Measurements from ENCODE around the gene ABHD16A. TPM values are rescaled to one million over a fixed set of nuclear protein-coding genes. Genes with fewer than 3 reads are reported as not detected.

The ABHD16A gene
- total RNA-seq, 2 experiments from 2014 or later: 53.1 to 55.0 TPM

DNA sequence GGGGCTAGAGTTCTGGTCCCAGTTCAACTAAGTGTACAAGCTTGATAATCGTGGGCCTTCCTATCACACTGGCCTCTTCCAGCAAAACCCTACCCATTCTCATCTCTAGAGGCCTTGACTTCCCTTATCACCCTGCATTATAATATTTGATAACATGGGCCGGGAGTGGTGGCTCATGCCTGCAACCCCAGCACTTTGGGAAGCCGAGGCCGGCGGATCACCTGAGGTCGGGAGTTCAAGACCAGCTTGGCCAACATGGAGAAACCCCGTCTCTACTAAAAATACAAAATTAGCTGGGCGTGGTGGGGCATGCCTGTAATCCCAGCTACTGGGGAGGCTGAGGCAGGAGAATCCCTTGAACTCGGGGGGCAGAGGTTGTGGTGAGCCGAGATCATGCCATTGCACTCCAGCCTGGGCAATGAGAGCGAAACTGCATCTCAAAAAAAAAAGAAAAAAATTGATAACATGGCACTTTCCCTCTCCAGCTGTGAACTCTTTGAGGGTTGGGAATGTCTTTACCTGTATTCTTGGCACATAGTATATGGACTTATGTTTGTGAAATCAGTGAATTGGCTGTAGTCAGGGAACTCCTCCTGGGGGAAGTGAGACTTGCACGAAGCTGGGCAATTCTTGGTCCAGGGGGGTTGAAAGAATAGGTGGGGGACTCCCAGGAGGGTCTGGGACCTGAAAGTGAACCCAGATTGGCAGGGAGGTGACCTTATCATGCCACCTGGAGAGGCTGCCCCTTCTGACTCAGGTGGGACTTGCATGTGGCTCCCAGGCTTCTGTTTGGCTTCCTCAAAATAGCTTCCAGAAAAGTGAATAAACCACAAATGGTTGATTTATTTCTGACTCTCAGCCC lies 41.6 kb downstream of the ABHD16A start:
- Mint-ChIP-seq H3K27ac (peak overlapping the region; percentile 87), H3K4me3 (peak overlapping the region; percentile 95), H3K36me3 (ENCODE audit: low read depth) (peaks cover 86% of the 10 kb centered on the region), H3K27me3 (no peaks in the 10 kb centered on the region), H3K9me3 (no peaks in the 10 kb centered on the region), H3K4me1 (peaks cover 82% of the 10 kb centered on the region)
- no peak for DNase-seq
- ChIA-PET CTCF (interaction anchor here (0.7 to 2.9 kb wide), 7 partner anchors 9 to 290 kb away, joined by 3 to 11 read pairs (median 3); partner anchors contain the start of genes ABHD16A, BAG6 and CLIC1), POLR2A (interaction anchor here (0.7 to 8.1 kb wide), 21 partner anchors 8 to 175 kb away, joined by 3 to 278 read pairs (median 5); partner anchors contain the start of genes ABHD16A, APOM, BAG6 and DDX39B)

DNA sequence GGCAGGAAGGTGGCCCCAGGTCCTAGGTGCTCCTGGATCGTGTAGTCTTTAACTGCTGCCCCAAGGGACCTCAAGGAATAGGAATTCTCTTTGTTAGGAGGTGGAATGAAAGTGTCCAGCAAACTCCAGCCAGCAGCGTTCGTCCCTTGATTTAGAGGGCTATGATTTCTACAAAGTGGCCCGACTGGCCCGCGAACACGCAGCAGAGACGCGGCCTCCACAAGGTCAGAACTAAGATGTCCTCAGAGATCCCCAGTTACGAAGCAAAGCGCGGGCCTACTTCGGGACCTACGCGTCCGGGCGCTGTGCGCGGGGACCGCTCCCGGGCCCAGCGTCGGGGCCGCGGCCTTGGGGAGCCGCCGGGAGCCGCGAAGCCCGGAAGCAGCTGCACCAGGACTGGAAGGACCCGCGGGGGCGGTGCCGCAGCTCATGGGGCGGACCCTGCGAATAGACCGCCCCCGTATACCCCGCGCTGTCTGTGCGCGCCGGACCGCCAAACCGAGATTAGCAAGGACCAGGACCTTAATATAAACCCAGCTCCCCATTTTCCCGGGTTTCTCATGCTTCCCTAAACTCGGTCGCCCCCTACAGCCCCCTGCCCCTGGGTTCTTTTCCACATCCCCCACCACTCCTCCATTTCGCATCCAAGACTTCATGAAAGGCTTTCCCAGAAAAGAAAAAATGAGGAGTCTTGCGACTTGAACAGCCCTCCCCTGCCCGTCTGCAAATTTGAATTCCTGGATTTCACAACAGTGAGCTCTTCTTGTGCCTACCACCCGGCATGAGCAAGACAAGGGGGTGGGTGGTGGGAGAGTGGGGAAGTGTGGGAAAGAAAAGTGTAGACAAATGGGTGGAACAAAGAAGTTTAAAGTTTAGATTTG lies 42.5 kb downstream of the ABHD16A start, which contains the start of gene C6orf47:
TSS of gene C6orf47 (minus strand) at position 398 of the 881 bp plus-strand sequence. CDS start 831 bp downstream, outside the sequence.
- peak within 1 kb of the TSS; percentile 95 for H3K27ac Mint-ChIP-seq
- H3K27me3 Mint-ChIP-seq: no peaks in the 10 kb centered on the region
- H3K9me3 Mint-ChIP-seq: no peaks in the 10 kb centered on the region
- peaks cover 86% of the 10 kb centered on the region for H3K36me3 Mint-ChIP-seq (ENCODE audit: low read depth)
- H3K4me1 Mint-ChIP-seq: peaks cover 83% of the 10 kb centered on the region
- peak within 1 kb of the TSS; percentile 95 for H3K4me3 Mint-ChIP-seq
- ChIA-PET CTCF (interaction anchor here (0.7 to 2.9 kb wide), 7 partner anchors 8 to 291 kb away, joined by 3 to 11 read pairs (median 3); partner anchors contain the start of genes ABHD16A, BAG6 and CLIC1), POLR2A (interaction anchor here (0.7 to 8.1 kb wide), 21 partner anchors 7 to 176 kb away, joined by 3 to 278 read pairs (median 5); partner anchors contain the start of genes ABHD16A, APOM, BAG6 and DDX39B)
- peak; percentile 82 for DNase-seq

DNA sequence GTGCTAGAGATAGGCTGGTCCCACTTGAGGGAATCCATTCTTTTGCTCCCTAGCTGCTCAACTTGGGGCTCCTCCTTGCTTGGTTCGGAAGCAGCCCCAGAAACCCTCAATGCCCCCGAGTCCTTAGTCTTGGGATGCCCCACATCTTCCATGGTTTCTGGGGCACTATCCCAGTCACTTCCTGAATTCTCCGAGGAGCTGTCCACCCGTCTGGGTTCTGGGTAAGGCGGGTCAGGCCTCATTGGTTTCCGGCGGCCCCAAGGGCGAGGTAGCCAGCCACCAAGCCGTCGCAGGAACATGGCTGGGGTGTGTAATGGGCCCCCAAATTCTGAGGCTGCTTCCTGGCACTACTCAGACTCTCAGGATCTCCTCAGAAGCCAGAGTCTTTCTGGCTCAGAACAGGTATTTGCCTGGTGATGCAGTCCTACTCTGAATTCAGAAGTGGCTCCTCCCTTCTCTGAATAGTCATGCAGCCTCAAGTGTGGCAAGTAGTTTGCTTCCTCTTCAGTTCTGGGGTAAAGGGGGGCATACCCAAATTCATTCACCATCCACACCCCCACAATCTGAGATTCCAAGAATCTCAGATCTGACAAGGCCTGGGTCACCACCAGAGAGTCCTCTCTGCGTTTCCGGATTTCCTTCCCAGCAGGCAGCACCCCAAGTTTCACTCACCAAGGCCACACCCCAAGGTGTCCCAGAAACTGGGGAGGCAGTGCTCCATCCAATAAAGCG lies 43.3 kb downstream of the ABHD16A start:
- peak; percentile 58 for DNase-seq
- Mint-ChIP-seq H3K27me3 (no peaks in the 10 kb centered on the region), H3K4me1 (peaks cover 88% of the 10 kb centered on the region), H3K9me3 (no peaks in the 10 kb centered on the region), H3K36me3 (ENCODE audit: low read depth) (peaks cover 90% of the 10 kb centered on the region), H3K4me3 (peak overlapping the region; percentile 95), H3K27ac (peak overlapping the region; percentile 95)
- ChIA-PET CTCF (interaction anchor here (1.1 to 2.9 kb wide), 3 partner anchors 43 to 292 kb away, joined by 3 to 11 read pairs (median 4); partner anchors contain the start of genes ABHD16A and CLIC1), POLR2A (interaction anchor here (1.0 to 8.1 kb wide), 10 partner anchors 6 to 175 kb away, joined by 5 to 278 read pairs (median 7); partner anchors contain the start of genes APOM, BAG6, DDX39B and HSPA1B)

DNA sequence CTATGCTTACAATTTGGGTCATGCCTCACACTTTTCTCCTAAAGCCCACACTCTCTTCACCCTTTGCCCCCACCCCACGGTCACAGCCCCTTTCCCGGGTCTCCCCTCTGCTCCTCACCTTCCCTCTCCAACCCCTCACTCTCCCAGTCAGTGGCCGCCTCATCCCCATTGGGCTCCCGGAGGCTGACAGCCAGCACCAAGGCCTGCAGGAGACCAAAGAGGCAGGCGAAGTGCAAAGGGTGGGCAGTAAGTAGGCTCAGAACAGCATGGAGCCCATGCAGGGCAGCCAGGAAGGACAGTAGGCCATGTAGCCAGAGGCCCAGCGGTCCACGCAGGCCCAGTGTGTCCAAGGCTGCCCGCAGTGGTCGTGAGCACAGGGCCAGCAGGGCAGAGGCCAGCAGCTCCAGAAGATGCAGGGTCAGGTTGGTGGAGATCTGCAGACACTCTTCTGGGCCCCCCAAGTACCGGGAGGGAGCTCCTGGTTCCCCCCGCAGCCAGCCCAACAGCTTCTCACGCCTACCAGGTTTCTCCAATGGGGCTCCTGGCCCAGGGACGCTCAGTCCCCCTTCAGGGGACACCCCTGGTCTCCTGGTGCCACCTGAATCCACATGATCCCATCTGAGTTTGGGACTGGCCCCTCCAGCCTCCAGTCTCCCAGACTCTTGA lies 44.0 kb downstream of the ABHD16A start:
- POLR2A ChIA-PET: no interaction called here
- no peaks in the 10 kb centered on the region for H3K27me3 Mint-ChIP-seq
- H3K27ac Mint-ChIP-seq: peak overlapping the region; percentile 95
- no peak for DNase-seq
- CTCF ChIA-PET: interaction anchor here (0.7 to 2.9 kb wide), 2 partner anchors 66 to 79 kb away, joined by 3 to 11 read pairs; partner anchors contain the start of genes CLIC1 and NCR3
- H3K4me1 Mint-ChIP-seq: peaks cover 83% of the 10 kb centered on the region
- peak overlapping the region; percentile 95 for H3K4me3 Mint-ChIP-seq
- H3K9me3 Mint-ChIP-seq: no peaks in the 10 kb centered on the region
- H3K36me3 Mint-ChIP-seq (ENCODE audit: low read depth): peaks cover 83% of the 10 kb centered on the region

DNA sequence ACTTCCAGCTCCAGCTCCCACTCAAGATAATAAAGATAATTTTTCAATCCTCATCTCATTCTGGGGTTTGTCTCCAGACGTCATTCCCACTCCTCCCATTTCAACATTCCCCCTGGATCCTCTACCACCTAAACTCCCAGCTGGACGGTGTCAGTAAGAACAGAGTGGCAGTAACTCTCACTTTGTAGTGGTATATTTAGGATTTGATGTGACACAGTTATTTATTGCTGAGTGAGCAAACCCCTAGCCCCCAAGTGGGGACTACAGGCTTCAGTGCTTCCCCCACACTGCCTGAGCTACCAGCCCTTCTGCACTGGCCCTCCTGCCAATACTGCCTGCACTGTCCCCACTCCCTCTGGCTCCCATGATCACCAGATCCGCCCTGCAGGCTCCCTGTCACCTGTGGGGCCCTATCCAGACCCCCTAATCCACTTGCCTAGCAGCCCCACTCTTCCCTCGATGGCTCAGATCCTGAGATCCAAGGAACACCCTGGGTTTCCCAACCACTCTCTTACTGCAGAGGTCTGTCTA lies 44.9 kb downstream of the ABHD16A start:
- peaks cover 74% of the 10 kb centered on the region for H3K36me3 Mint-ChIP-seq (ENCODE audit: low read depth)
- H3K27me3 Mint-ChIP-seq: no peaks in the 10 kb centered on the region
- H3K27ac Mint-ChIP-seq: peak overlapping the region; percentile 95
- no peak for DNase-seq
- no peaks in the 10 kb centered on the region for H3K9me3 Mint-ChIP-seq
- peaks cover 78% of the 10 kb centered on the region for H3K4me1 Mint-ChIP-seq
- peak overlapping the region; percentile 95 for H3K4me3 Mint-ChIP-seq
- POLR2A ChIA-PET: interaction anchor here (0.8 to 9.8 kb wide), 5 partner anchors 6 to 239 kb away, joined by 3 to 278 read pairs (median 4); partner anchors contain the start of genes C6orf47, CLIC1, CSNK2B and EHMT2
- CTCF ChIA-PET: interaction anchor here (0.6 to 0.7 kb wide), 2 partner anchors 45 to 65 kb away, joined by 3 read pairs; partner anchors contain the start of gene NCR3

DNA sequence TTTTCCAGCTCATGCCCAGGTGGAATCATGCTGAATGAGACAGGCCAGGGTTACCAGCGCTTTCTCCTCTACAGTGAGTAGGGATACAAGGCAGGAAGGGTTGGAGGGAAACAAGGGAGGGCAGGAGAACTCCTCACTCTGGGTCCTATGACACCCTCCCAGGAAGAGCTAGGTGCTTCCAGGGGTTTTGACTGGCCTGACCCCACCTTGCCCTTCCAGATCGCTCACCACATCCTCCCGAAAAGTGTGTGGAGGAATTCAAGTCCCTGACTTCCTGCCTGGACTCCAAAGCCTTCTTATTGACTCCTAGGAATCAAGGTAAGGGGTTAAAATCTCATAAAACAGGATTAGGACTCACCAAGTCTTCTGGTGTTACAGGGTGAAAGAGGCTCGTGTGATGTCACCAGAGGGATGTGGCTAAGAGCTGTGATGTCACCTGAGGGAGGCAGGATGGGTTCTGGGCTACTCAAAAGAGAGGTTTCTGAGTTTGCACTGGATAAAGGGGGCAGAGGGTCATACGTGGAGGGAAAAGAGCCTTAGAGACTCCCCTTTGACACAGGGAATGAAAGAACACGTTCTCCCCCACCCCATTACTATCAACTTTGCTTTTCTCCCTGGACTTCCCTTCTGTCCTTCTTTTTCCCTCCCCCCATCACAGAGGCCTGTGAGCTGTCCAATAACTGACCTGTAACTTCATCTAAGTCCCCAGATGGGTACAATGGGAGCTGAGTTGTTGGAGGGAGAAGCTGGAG lies 45.5 kb downstream of the ABHD16A start:
- Mint-ChIP-seq H3K9me3 (no peaks in the 10 kb centered on the region), H3K36me3 (ENCODE audit: low read depth) (peaks cover 74% of the 10 kb centered on the region), H3K27me3 (no peaks in the 10 kb centered on the region), H3K4me1 (peaks cover 76% of the 10 kb centered on the region), H3K27ac (peak overlapping the region; percentile 95), H3K4me3 (peak overlapping the region; percentile 95)
- ChIA-PET CTCF (interaction anchor here (0.6 to 1.0 kb wide), 3 partner anchors 44 to 209 kb away, joined by 3 read pairs; no protein-coding TSS in a partner anchor), POLR2A (interaction anchor here (0.8 to 9.8 kb wide), 7 partner anchors 7 to 240 kb away, joined by 3 to 278 read pairs (median 4); partner anchors contain the start of genes C6orf47, CLIC1, CSNK2B and EHMT2)
- DNase-seq: peak; percentile 67

DNA sequence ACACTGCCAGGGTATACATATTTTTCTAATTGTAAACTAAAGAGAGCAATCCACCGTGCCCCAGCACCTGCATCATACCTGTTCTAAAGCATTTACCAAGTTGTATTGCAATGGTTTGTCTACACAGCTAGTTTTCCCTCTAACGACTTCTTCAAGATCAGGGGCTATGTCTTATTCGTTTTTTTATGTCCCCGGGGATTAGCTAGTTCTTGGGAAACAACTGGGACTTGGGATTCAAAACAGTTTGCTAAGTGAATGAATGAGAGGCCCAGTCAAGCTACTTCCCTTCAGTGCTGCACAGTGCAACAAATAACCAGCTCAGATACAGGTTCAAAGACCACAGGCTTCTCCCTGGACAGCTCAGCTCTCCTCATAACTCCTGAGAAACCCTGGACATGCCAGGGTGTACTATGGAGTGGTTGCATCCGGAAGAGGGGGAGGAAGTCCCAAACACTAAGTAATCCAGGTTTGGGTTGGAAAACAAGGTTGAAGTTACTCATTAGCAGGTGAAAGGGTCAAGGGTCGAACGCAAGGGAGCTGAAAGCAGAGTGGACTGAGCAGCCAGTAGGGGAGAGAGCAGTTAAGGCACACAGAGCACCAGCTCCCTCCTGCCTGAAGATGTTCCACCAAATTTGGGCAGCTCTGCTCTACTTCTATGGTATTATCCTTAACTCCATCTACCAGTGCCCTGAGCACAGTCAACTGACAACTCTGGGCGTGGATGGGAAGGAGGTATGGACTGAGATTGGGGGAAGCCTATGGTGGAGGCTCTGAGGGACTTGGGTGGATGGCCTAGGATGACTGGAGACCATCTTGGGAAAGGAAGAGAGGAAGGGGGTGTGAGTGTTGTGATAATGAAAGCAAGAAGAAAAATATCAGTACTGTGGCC lies 47.5 kb downstream of the ABHD16A start, which contains the start of gene APOM:
TSS of gene APOM (plus strand) at position 546 of the 889 bp plus-strand sequence. CDS start at position 619, 73 bp downstream.
- DNase-seq: no peak
- Mint-ChIP-seq H3K4me1 (peaks cover 74% of the 10 kb centered on the region), H3K27me3 (no peaks in the 10 kb centered on the region), H3K9me3 (no peaks in the 10 kb centered on the region), H3K36me3 (ENCODE audit: low read depth) (peaks cover 72% of the 10 kb centered on the region), H3K27ac (peak within 1 kb of the TSS; percentile 34), H3K4me3 (no peak within 1 kb of the TSS)
- ChIA-PET CTCF (interaction anchor here (0.9 to 1.4 kb wide), 2 partner anchors 57 to 104 kb away, joined by 3 to 4 read pairs; no protein-coding TSS in a partner anchor), POLR2A (interaction anchor here (1.0 to 9.8 kb wide), 6 partner anchors 9 to 247 kb away, joined by 3 to 278 read pairs (median 4); partner anchors contain the start of genes C6orf47, CSNK2B, GPANK1 and MSH5)

DNA sequence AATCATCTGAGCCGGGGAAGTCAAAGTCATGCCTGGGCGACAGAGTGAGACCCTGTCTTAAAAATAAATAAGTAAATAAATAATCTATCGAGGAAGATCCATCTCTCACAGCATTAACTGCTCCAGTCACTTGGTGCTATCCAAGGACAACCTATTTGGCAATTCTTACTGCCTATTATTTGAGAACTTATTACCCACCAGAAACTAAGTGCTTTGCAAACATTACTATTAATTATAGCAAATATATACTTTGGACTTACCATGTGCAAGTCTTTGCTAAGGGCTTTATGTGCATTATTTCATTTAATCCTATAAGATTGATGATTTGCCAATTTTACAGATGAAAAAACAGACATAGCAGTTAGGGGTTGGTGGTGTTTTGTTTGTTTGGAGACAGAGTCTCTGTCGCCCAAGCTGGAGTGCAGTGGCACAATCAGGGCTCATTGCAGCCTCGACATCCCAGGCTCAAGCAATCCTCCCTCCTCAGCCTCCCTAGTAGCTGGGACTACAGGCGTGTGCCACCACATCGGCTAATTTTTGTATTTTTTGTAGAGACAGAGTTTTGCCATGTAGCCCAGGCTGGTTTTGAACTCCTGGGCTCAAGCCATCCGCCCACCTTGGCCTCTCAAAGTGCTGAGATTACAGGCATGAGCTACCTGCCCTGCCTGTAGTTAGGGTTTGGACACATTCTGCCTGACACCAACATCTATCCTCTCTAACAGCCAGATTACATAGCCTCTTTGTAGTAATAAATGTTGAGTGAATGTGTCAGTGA lies 48.4 kb downstream of the ABHD16A start:
- Mint-ChIP-seq H3K36me3 (ENCODE audit: low read depth) (peaks cover 69% of the 10 kb centered on the region), H3K27me3 (no peaks in the 10 kb centered on the region), H3K27ac (no peak overlapping the region), H3K9me3 (no peaks in the 10 kb centered on the region), H3K4me1 (peaks cover 74% of the 10 kb centered on the region), H3K4me3 (no peak overlapping the region)
- no peak for DNase-seq
- CTCF ChIA-PET: interaction anchor here (0.9 to 3.8 kb wide), 3 partner anchors 9 to 103 kb away, joined by 3 to 19 read pairs (median 5); partner anchors contain the start of gene GPANK1
- POLR2A ChIA-PET: interaction anchor here (0.7 to 9.8 kb wide), 9 partner anchors 9 to 247 kb away, joined by 3 to 278 read pairs (median 14); partner anchors contain the start of genes ABHD16A, C6orf47, CSNK2B and DDX39B
